ENCODE results near the gene PTPRD. TPM values are rescaled to one million over a fixed set of nuclear protein-coding genes. Genes with fewer than 3 reads are reported as not detected.

Gene PTPRD
- total and polyA plus RNA-seq, 2 donors (not counting 1 experiment from before 2014, with no cell fraction given) = not detected

GRCh38 chr9:9041756-9042155, 1571.0 kb downstream of the PTPRD start:
- WGBS (ENCODE audit: insufficient coverage) = no CpG with 5 or more reads among the region's 3 CpGs
- Histone ChIP-seq H3K27ac (ENCODE audit: low read length in 2 of 2) (no peak overlapping the region), H3K4me1 (ENCODE audit: control insufficient read depth in 2 of 2, insufficient read depth in 2 of 2, low read length in 2 of 2) (no peaks in the 10 kb centered on the region), H3K36me3 (replicated peaks in 1 of 2; ENCODE audit: control extremely low read depth in 1 of 2, control insufficient read depth in 1 of 2, extremely low read depth in 1 of 2, insufficient read depth in 2 of 2, low read length in 1 of 2) (no peaks in the 10 kb centered on the region), H3K9me3 (ENCODE audit: control extremely low read depth in 1 of 3, control insufficient read depth in 2 of 3, insufficient read depth in 1 of 3, low read length in 2 of 3) (no peaks in the 10 kb centered on the region), H3K9ac (ENCODE audit: low read length) (no peak overlapping the region), H2AFZ (ENCODE audit: insufficient read depth, low read depth, low read length, poor library complexity, severe bottlenecking) (no peak overlapping the region), H3K79me2 (ENCODE audit: control insufficient read depth, insufficient read depth, low read length) (no peaks in the 10 kb centered on the region), H3K4me3 (ENCODE audit: control extremely low read depth in 1 of 5, extremely low read depth in 1 of 5, insufficient read depth in 1 of 5, low read depth in 2 of 5, low read length in 4 of 5) (no peak overlapping the region), H3K27me3 (replicated peaks in 1 of 4; ENCODE audit: control extremely low read depth in 1 of 4, control insufficient read depth in 3 of 4, insufficient read depth in 4 of 4, low read length in 3 of 4) (no peaks in the 10 kb centered on the region), H4K20me1 (ENCODE audit: control insufficient read depth, insufficient read depth, low read length, poor library complexity, severe bottlenecking) (no peaks in the 10 kb centered on the region), H3K4me2 (replicated peaks; ENCODE audit: low read depth, low read length, poor library complexity, severe bottlenecking) (no peak overlapping the region)
- no peak for TF ChIP-seq CTCF (IDR thresholded peaks at IDR 0.05)
- TF ChIP-seq EZH2 (IDR thresholded peaks at IDR 0.05; ENCODE audit: borderline replicate concordance, insufficient read depth, low read depth, low read length, poor library complexity, severe bottlenecking) = no peak
- Mint-ChIP-seq H3K4me3 (no peak overlapping the region), H3K27me3 (no peaks in the 10 kb centered on the region), H3K4me1 (no peaks in the 10 kb centered on the region), H3K9me3 (ENCODE audit: insufficient read depth) (no peaks in the 10 kb centered on the region), H3K27ac (no peak overlapping the region)
- ChIA-PET POLR2A (no interaction called here), CTCF (no interaction called here)
- ATAC-seq (ENCODE audit: low read depth) (no peak), DNase-seq (no peak)
- intact Hi-C loops (cut with micrococcal nuclease) = no loop called here

GRCh38 chr9:9033022-9033421, 1579.8 kb downstream of the PTPRD start:
- no peaks in the 10 kb centered on the region for H3K79me2 ChIP-seq (ENCODE audit: control insufficient read depth, insufficient read depth, low read length)
- H3K27me3 ChIP-seq (replicated peaks in 1 of 4; ENCODE audit: control extremely low read depth in 1 of 4, control insufficient read depth in 3 of 4, insufficient read depth in 4 of 4, low read length in 3 of 4) = no peaks in the 10 kb centered on the region
- H3K9ac ChIP-seq (ENCODE audit: low read length) = no peak overlapping the region
- no peaks in the 10 kb centered on the region for H3K4me1 ChIP-seq (ENCODE audit: control insufficient read depth in 2 of 2, insufficient read depth in 2 of 2, low read length in 2 of 2)
- no peak for TF ChIP-seq CTCF (IDR thresholded peaks at IDR 0.05)
- no peak for TF ChIP-seq EZH2 (IDR thresholded peaks at IDR 0.05; ENCODE audit: borderline replicate concordance, insufficient read depth, low read depth, low read length, poor library complexity, severe bottlenecking)
- no peak overlapping the region for H3K4me3 ChIP-seq (ENCODE audit: control extremely low read depth in 1 of 5, extremely low read depth in 1 of 5, insufficient read depth in 1 of 5, low read depth in 2 of 5, low read length in 4 of 5)
- 100% methylated on average over 1 of the region's 2 CpGs for WGBS (ENCODE audit: insufficient coverage)
- Mint-ChIP-seq H3K27me3 (no peaks in the 10 kb centered on the region), H3K27ac (no peak overlapping the region), H3K4me3 (no peak overlapping the region), H3K9me3 (ENCODE audit: insufficient read depth) (peaks cover 2% of the 10 kb centered on the region), H3K4me1 (no peaks in the 10 kb centered on the region)
- ChIA-PET POLR2A (no interaction called here), CTCF (no interaction called here)
- H2AFZ ChIP-seq (ENCODE audit: insufficient read depth, low read depth, low read length, poor library complexity, severe bottlenecking) = no peak overlapping the region
- no peaks in the 10 kb centered on the region for H4K20me1 ChIP-seq (ENCODE audit: control insufficient read depth, insufficient read depth, low read length, poor library complexity, severe bottlenecking)
- H3K9me3 ChIP-seq (ENCODE audit: control extremely low read depth in 1 of 3, control insufficient read depth in 2 of 3, insufficient read depth in 1 of 3, low read length in 2 of 3) = no peaks in the 10 kb centered on the region
- H3K4me2 ChIP-seq (replicated peaks; ENCODE audit: low read depth, low read length, poor library complexity, severe bottlenecking) = no peak overlapping the region
- H3K27ac ChIP-seq (ENCODE audit: low read length in 2 of 2) = no peak overlapping the region
- ATAC-seq (ENCODE audit: low read depth) = no peak
- no peak for DNase-seq
- intact Hi-C loops (cut with micrococcal nuclease) = no loop called here
- H3K36me3 ChIP-seq (replicated peaks in 1 of 2; ENCODE audit: control extremely low read depth in 1 of 2, control insufficient read depth in 1 of 2, extremely low read depth in 1 of 2, insufficient read depth in 2 of 2, low read length in 1 of 2) = no peaks in the 10 kb centered on the region

All from B cell (primary cell).